Measurements from ENCODE around the gene PITPNM1.

- TF ChIP-seq, protein P1, sequence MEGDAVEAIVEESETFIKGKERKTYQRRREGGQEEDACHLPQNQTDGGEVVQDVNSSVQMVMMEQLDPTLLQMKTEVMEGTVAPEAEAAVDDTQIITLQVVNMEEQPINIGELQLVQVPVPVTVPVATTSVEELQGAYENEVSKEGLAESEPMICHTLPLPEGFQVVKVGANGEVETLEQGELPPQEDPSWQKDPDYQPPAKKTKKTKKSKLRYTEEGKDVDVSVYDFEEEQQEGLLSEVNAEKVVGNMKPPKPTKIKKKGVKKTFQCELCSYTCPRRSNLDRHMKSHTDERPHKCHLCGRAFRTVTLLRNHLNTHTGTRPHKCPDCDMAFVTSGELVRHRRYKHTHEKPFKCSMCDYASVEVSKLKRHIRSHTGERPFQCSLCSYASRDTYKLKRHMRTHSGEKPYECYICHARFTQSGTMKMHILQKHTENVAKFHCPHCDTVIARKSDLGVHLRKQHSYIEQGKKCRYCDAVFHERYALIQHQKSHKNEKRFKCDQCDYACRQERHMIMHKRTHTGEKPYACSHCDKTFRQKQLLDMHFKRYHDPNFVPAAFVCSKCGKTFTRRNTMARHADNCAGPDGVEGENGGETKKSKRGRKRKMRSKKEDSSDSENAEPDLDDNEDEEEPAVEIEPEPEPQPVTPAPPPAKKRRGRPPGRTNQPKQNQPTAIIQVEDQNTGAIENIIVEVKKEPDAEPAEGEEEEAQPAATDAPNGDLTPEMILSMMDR (conservative IDR thresholded peaks at IDR 0.05; ENCODE audit: low read depth, low read length) = no peak
- TF ChIP-seq EZH2phosphoT487 (IDR thresholded peaks at IDR 0.05; ENCODE audit: borderline replicate concordance, low read length) (no peak), EZH2 (IDR thresholded peaks at IDR 0.05; ENCODE audit: low read length, unreplicated experiment) (no peak)
These were observed 54.1 kb downstream of the PITPNM1 start for GRCh38 chr11:67450796-67451657.
